ENCODE measurements around the gene SPTBN1. TPM values are rescaled to one million over a fixed set of nuclear protein-coding genes. Genes with fewer than 3 reads are reported as not detected.

Gene SPTBN1
- total RNA-seq, 1 donor from 2014 or later = 83.2 TPM

DNA sequence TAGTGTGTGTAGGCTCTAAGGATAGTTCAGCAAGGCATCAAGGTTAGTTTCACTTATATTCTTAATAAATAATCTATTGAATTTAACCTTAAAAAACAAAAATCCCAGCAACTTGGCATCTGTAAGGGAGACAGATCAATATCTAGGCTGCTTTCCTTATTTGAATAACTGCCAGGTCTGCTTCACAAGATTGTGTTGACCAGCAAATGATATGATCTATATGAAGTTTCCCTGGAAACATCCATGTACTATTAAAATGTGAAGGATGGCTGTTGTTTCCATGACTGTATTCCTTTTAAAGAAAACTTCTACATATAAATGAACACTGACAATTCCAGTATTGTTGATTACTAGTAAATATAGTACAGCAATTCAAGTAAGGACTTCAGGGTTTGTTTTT, 109.4 kb downstream of the SPTBN1 start:
- Mint-ChIP-seq H3K4me1 (peaks cover 91% of the 10 kb centered on the region), H3K27ac (peak overlapping the region; percentile 47), H3K36me3 (ENCODE audit: low read depth) (peaks cover 13% of the 10 kb centered on the region), H3K27me3 (no peaks in the 10 kb centered on the region), H3K4me3 (no peak overlapping the region), H3K9me3 (no peaks in the 10 kb centered on the region)
- ATAC-seq (ENCODE audit: low read depth) = no peak
- intact Hi-C loops (cut with micrococcal nuclease) = no loop called here
- TF ChIP-seq, protein P1, sequence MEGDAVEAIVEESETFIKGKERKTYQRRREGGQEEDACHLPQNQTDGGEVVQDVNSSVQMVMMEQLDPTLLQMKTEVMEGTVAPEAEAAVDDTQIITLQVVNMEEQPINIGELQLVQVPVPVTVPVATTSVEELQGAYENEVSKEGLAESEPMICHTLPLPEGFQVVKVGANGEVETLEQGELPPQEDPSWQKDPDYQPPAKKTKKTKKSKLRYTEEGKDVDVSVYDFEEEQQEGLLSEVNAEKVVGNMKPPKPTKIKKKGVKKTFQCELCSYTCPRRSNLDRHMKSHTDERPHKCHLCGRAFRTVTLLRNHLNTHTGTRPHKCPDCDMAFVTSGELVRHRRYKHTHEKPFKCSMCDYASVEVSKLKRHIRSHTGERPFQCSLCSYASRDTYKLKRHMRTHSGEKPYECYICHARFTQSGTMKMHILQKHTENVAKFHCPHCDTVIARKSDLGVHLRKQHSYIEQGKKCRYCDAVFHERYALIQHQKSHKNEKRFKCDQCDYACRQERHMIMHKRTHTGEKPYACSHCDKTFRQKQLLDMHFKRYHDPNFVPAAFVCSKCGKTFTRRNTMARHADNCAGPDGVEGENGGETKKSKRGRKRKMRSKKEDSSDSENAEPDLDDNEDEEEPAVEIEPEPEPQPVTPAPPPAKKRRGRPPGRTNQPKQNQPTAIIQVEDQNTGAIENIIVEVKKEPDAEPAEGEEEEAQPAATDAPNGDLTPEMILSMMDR (IDR thresholded peaks at IDR 0.05) = no peak
- no peak for DNase-seq
- POLR2A ChIA-PET = interaction anchor here (0.6 to 1.6 kb wide), 5 partner anchors 9 to 14 kb away, joined by 3 to 9 read pairs (median 6); no protein-coding TSS in a partner anchor
- CTCF ChIA-PET = no interaction called here

GRCh38 chr2:54566896-54567295, 110.8 kb downstream of the SPTBN1 start:
- CTCF ChIA-PET = no interaction called here
- intact Hi-C loops (cut with micrococcal nuclease) = no loop called here
- DNase-seq (no peak), ATAC-seq (ENCODE audit: low read depth) (no peak)
- no peaks in the 10 kb centered on the region for H3K9me3 Mint-ChIP-seq
- POLR2A ChIA-PET = interaction anchor here (0.6 kb wide), 1 partner anchor 42 kb away, joined by 3 read pairs; no protein-coding TSS in a partner anchor
- H3K27ac Mint-ChIP-seq = peak overlapping the region; percentile 80
- H3K27me3 Mint-ChIP-seq = no peaks in the 10 kb centered on the region
- TF ChIP-seq, protein P1 (IDR thresholded peaks at IDR 0.05) = no peak
- H3K4me3 Mint-ChIP-seq = no peak overlapping the region
- peaks cover 13% of the 10 kb centered on the region for H3K36me3 Mint-ChIP-seq (ENCODE audit: low read depth)
- H3K4me1 Mint-ChIP-seq = peaks cover 93% of the 10 kb centered on the region

DNA sequence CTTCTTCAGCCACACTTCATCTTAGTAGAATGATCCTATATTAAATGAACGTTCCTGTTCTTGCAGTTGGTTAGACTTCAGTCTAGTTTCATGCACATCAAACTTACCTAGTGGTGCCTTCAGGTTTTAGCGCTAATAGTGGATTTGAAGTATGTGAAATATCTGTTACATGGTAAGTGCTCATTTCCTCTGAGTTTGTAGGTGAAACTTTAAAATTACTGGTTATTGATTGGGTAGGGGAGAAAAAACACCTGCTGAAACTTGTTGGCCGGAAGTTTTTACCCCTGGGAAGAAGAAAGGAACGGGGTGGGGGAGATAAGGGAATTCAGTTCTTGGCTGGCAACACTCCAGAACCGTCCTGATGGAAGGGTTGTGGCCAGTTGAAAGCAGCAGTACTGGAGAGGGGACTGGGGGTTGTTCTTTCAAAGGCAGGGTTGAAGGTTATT, 112.8 kb downstream of the SPTBN1 start:
- POLR2A ChIA-PET = interaction anchor here (1.6 to 11.2 kb wide), 4 partner anchors 10 to 28 kb away, joined by 4 to 198 read pairs (median 42); no protein-coding TSS in a partner anchor
- Mint-ChIP-seq H3K27ac (peak overlapping the region; percentile 94), H3K4me1 (peaks cover 96% of the 10 kb centered on the region), H3K27me3 (no peaks in the 10 kb centered on the region), H3K36me3 (ENCODE audit: low read depth) (peaks cover 10% of the 10 kb centered on the region), H3K9me3 (no peaks in the 10 kb centered on the region), H3K4me3 (peak overlapping the region; percentile 85)
- DNase-seq (no peak), ATAC-seq (ENCODE audit: low read depth) (peak; percentile 8)
- TF ChIP-seq, protein P1 (IDR thresholded peaks at IDR 0.05) = no peak
- CTCF ChIA-PET = interaction anchor here (1.0 to 1.2 kb wide), 2 partner anchors 9 to 11 kb away, joined by 3 to 4 read pairs; no protein-coding TSS in a partner anchor
- intact Hi-C loops (cut with micrococcal nuclease) = loop anchor here (1.0 kb wide), 2 partner anchors 9 to 19 kb away; no protein-coding TSS in a partner anchor

GRCh38 chr2:54569745-54570301, 113.7 kb downstream of the SPTBN1 start:
- ChIA-PET CTCF (interaction anchor here (1.1 to 1.2 kb wide), 2 partner anchors 12 to 463 kb away, joined by 3 read pairs; no protein-coding TSS in a partner anchor), POLR2A (interaction anchor here (0.6 to 11.2 kb wide), 6 partner anchors 10 to 153 kb away, joined by 3 to 198 read pairs (median 12); partner anchors contain the start of gene EML6)
- Mint-ChIP-seq H3K4me3 (peak overlapping the region; percentile 85), H3K27me3 (no peaks in the 10 kb centered on the region), H3K27ac (peak overlapping the region; percentile 94), H3K9me3 (no peaks in the 10 kb centered on the region), H3K36me3 (ENCODE audit: low read depth) (peaks cover 6% of the 10 kb centered on the region), H3K4me1 (peaks cover 96% of the 10 kb centered on the region)
- DNase-seq (no peak), ATAC-seq (ENCODE audit: low read depth) (no peak)
- intact Hi-C loops (cut with micrococcal nuclease) = loop anchor here (1.0 to 5.0 kb wide), 5 partner anchors 10 to 1047 kb away; partner anchors contain the start of genes PPP4R3B and RTN4
- TF ChIP-seq, protein P1 (IDR thresholded peaks at IDR 0.05) = no peak

DNA sequence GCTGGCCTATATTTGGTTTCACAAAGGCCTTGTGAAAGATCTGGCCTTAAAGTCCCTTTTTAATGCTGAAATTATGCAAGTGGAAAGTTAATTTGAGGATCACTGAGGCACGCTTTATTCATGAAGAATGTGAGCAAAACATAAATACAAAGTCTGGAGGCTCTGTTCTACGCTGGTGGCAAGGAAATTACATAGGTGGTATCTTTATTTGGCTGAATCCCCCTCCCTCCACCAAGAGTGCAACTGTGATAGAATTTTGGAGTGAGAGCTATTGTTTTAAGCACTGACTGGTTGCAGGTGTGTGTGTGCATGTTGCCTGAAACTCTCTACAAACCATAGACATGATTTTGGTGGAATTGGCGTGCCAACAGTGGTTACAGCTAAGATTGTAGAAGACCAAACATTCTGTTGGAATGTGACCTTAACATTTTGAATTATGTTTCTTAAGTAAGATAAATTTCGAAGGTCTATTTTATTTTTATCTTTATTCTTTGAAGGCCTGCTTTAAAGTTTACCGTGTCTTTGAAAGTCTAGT, 114.3 kb downstream of the SPTBN1 start:
- Mint-ChIP-seq H3K27ac (peak overlapping the region; percentile 94), H3K36me3 (ENCODE audit: low read depth) (peaks cover 6% of the 10 kb centered on the region), H3K27me3 (no peaks in the 10 kb centered on the region), H3K9me3 (no peaks in the 10 kb centered on the region), H3K4me3 (peak overlapping the region; percentile 85), H3K4me1 (peaks cover 96% of the 10 kb centered on the region)
- TF ChIP-seq, protein P1 (IDR thresholded peaks at IDR 0.05) = no peak
- ATAC-seq (ENCODE audit: low read depth) (no peak), DNase-seq (no peak)
- ChIA-PET CTCF (interaction anchor here (0.8 to 1.1 kb wide), 2 partner anchors 134 to 463 kb away, joined by 3 read pairs; no protein-coding TSS in a partner anchor), POLR2A (interaction anchor here (0.7 to 11.2 kb wide), 6 partner anchors 10 to 35 kb away, joined by 3 to 198 read pairs (median 12); no protein-coding TSS in a partner anchor)
- intact Hi-C loops (cut with micrococcal nuclease) = loop anchor here (2.0 to 5.0 kb wide), 3 partner anchors 64 to 1047 kb away; partner anchors contain the start of genes PPP4R3B and RTN4
